A673 (cell line): ENCODE data around the gene EPHB6.

Experiments used
- EZH2 ChIP-seq: fragments of 200-600 bp; sonication (generic); IDR thresholded peaks from 2 replicates; pipeline ENCODE4 v1.6.1; 2017; ENCODE audit warnings: borderline replicate concordance, low read depth, mild to moderate bottlenecking, mixed read lengths, antibody characterized with exemption, low read length; ENCODE audit not compliant: poor library complexity, severe bottlenecking
- TF ChIP-seq, protein P1 (sequence below): fragments of 300-800, 200-600 bp; sonication (generic); conservative IDR thresholded peaks from 2 replicates; pipeline ENCODE4 v1.5.1; 2017; ENCODE audit warnings: low read depth, mild to moderate bottlenecking, antibody characterized with exemption, low read length, moderate library complexity, mixed read lengths

GRCh38 chr7:142855114-142855743 lies 353 bp downstream of the EPHB6 start:
- TF ChIP-seq, protein P1, sequence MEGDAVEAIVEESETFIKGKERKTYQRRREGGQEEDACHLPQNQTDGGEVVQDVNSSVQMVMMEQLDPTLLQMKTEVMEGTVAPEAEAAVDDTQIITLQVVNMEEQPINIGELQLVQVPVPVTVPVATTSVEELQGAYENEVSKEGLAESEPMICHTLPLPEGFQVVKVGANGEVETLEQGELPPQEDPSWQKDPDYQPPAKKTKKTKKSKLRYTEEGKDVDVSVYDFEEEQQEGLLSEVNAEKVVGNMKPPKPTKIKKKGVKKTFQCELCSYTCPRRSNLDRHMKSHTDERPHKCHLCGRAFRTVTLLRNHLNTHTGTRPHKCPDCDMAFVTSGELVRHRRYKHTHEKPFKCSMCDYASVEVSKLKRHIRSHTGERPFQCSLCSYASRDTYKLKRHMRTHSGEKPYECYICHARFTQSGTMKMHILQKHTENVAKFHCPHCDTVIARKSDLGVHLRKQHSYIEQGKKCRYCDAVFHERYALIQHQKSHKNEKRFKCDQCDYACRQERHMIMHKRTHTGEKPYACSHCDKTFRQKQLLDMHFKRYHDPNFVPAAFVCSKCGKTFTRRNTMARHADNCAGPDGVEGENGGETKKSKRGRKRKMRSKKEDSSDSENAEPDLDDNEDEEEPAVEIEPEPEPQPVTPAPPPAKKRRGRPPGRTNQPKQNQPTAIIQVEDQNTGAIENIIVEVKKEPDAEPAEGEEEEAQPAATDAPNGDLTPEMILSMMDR, result no peak
- no peak for TF ChIP-seq EZH2
